HCT116 (cell line): Measurements from ENCODE around the gene RNF175. TPM values are rescaled to one million over a fixed set of nuclear protein-coding genes. Genes with fewer than 3 reads are reported as not detected.

Experiments used
- ATAC-seq: fragments of 200-7000 bp; cut with Tn5 transposase; 2 replicates; pipeline ENCODE4 v1.9.1; 2020; ENCODE audit warnings: mild to moderate bottlenecking, moderate library complexity
- BruUV-seq: library from RNA; stranded (reverse); fragments of 400-500 nt; replicated peaks from 2 replicates; lab custom pipeline; 2021; lab: Mats Ljungman, UMichigan
- CTCF ChIA-PET: fragments of 300-600 bp; sonication (Branson Sonifier 250); formaldehyde crosslinking; loops from one replicate; lab custom pipeline; 2021; ENCODE audit warnings: antibody characterized with exemption; lab: Charles Lee
- POLR2A ChIA-PET: fragments of 300-600, 350-600 bp; sonication (Branson Sonifier 250); formaldehyde crosslinking; loops from one replicate; lab custom pipeline; 2021; ENCODE audit warnings: antibody characterized with exemption; lab: Charles Lee
- RAD21 ChIA-PET, 2 experiments: fragments of 300-600 bp; sonication (Branson Sonifier 250); formaldehyde crosslinking; loops; one replicate each; lab custom pipeline; 2023; ENCODE audit warnings: low total read pairs in 2 of 2; ENCODE audit not compliant: uncharacterized antibody in 2 of 2, unreplicated experiment in 2 of 2, low non-redundant PET in 1 of 2; lab: Charles Lee
- DNase-seq: peaks from one replicate; pipeline ENCODE4 v3.0.0-alpha.2; 2010; ENCODE audit warnings: low read depth, low spot score
- H2AFZ ChIP-seq: fragments of 200-600 bp; shearing (Covaris generic), sonication (generic); 2 replicates; pipeline ENCODE4 v1.6.1; 2017; ENCODE audit warnings: low read depth, mixed run types, mixed read lengths, antibody characterized with exemption, low read length; ENCODE audit not compliant: poor library complexity, severe bottlenecking
- H3K27ac ChIP-seq: 2 replicates; pipeline ENCODE4 v1.5.1; 2012; ENCODE audit warnings: low read depth, low read length
- H3K27me3 ChIP-seq: fragments of 200-600 bp; sonication (generic); 2 replicates; pipeline ENCODE4 v1.6.1; 2016; ENCODE audit warnings: mixed run types, low read length, mixed read lengths; ENCODE audit not compliant: insufficient read depth
- H3K36me3 ChIP-seq, 2 experiments: fragments of 200-500 bp in 1 of 2; fragments of 200-600 bp in 1 of 2; sonication (Bioruptor generic) in 1 of 2; sonication (generic) in 1 of 2; 2 replicates each; pipeline versions ENCODE4 v1.5.1 to v1.6.1; 2014 to 2016; ENCODE audit warnings: low read length in 2 of 2, inconsistent platforms in 1 of 2, mixed read lengths in 1 of 2, mixed run types in 1 of 2; ENCODE audit not compliant: insufficient read depth in 2 of 2, control insufficient read depth in 1 of 2
- H3K4me1 ChIP-seq, 2 experiments: fragments of 200-600 bp in 1 of 2; sonication (generic) in 1 of 2; 2 replicates each; pipeline versions ENCODE4 v1.5.1 to v1.6.1; 2012 to 2017; ENCODE audit warnings: low read length in 2 of 2, inconsistent platforms in 1 of 2, mild to moderate bottlenecking in 1 of 2, mixed read lengths in 1 of 2, mixed run types in 1 of 2, moderate library complexity in 1 of 2; ENCODE audit not compliant: insufficient read depth in 2 of 2, control insufficient read depth in 1 of 2
- H3K4me2 ChIP-seq: fragments of 200-600 bp; sonication (generic); 2 replicates; pipeline ENCODE4 v1.6.1; 2017; ENCODE audit warnings: mixed run types, low read length, mixed read lengths
- H3K4me3 ChIP-seq, 2 experiments: fragments of 200-600 bp in 1 of 2; sonication (generic) in 1 of 2; replicated peaks in 1 of 2; 2 replicates each; pipeline ENCODE4 v1.5.1; 2011 to 2016; ENCODE audit warnings: low read length in 2 of 2, control low read depth in 1 of 2, low read depth in 1 of 2, mild to moderate bottlenecking in 1 of 2, mixed read lengths in 1 of 2, mixed run types in 1 of 2
- H3K79me2 ChIP-seq: fragments of 200-600 bp; sonication (generic); 2 replicates; pipeline ENCODE4 v1.6.1; 2017; ENCODE audit warnings: mild to moderate bottlenecking, mixed run types, low read length, moderate library complexity, mixed read lengths; ENCODE audit not compliant: insufficient read depth
- H3K9ac ChIP-seq: fragments of 200-600 bp; sonication (generic); 2 replicates; pipeline ENCODE4 v1.6.1; 2016; ENCODE audit warnings: low read length, mixed read lengths
- H3K9me2 ChIP-seq: fragments of 200-600 bp; sonication (generic), shearing (Covaris generic); 2 replicates; pipeline ENCODE4 v1.6.1; 2017; ENCODE audit warnings: mixed run types, mild to moderate bottlenecking, moderate library complexity; ENCODE audit not compliant: insufficient read depth
- H3K9me3 ChIP-seq, 2 experiments: fragments of 200-500 bp in 1 of 2; fragments of 200-600 bp in 1 of 2; sonication (Bioruptor generic) in 1 of 2; sonication (generic) in 1 of 2; 2 replicates each; pipeline ENCODE4 v1.6.1; 2014 to 2017; ENCODE audit warnings: low read length in 2 of 2, mixed read lengths in 2 of 2, inconsistent platforms in 1 of 2, low read depth in 1 of 2, mild to moderate bottlenecking in 1 of 2, mixed run types in 1 of 2, moderate library complexity in 1 of 2; ENCODE audit not compliant: control insufficient read depth in 1 of 2, insufficient read depth in 1 of 2
- H4K20me1 ChIP-seq: fragments of 200-600 bp; sonication (generic), shearing (Covaris generic); 2 replicates; pipeline ENCODE4 v1.6.1; 2017; ENCODE audit warnings: mixed run types, mild to moderate bottlenecking, moderate library complexity; ENCODE audit not compliant: insufficient read depth
- CBX3 ChIP-seq: IDR thresholded peaks from 2 replicates; pipeline ENCODE4 v1.6.1; 2012; ENCODE audit warnings: low read depth
- CEBPB ChIP-seq: IDR thresholded peaks from 2 replicates; pipeline ENCODE4 v1.6.1; 2012; ENCODE audit warnings: low read depth
- EGR1 ChIP-seq: IDR thresholded peaks from 2 replicates; pipeline ENCODE4 v1.6.1; 2012; ENCODE audit warnings: low read depth
- ELF1 ChIP-seq: IDR thresholded peaks from 2 replicates; pipeline ENCODE4 v1.6.1; 2012; ENCODE audit warnings: low read depth, borderline replicate concordance
- EZH2phosphoT487 ChIP-seq: fragments of 200-600 bp; IDR thresholded peaks from 2 replicates; pipeline ENCODE4 v1.6.1; 2018; ENCODE audit warnings: antibody characterized with exemption, borderline replicate concordance
- FOSL1 ChIP-seq: IDR thresholded peaks from 2 replicates; pipeline ENCODE4 v1.6.1; 2012; ENCODE audit warnings: low read depth
- POLR2A ChIP-seq: IDR thresholded peaks from 2 replicates; pipeline ENCODE4 v1.7.0; 2011; ENCODE audit warnings: borderline replicate concordance; ENCODE audit not compliant: insufficient read depth, insufficient read length; ENCODE audit errors: extremely low read depth
- RAD21 ChIP-seq: IDR thresholded peaks from 2 replicates; pipeline ENCODE4 v1.6.1; 2012; ENCODE audit warnings: low read depth, mild to moderate bottlenecking
- SIN3A ChIP-seq: IDR thresholded peaks from 2 replicates; pipeline ENCODE4 v1.6.1; 2012; ENCODE audit warnings: low read depth
- SP1 ChIP-seq: IDR thresholded peaks from 2 replicates; pipeline ENCODE4 v1.6.1; 2012; ENCODE audit warnings: low read depth
- SRF ChIP-seq: IDR thresholded peaks from 2 replicates; pipeline ENCODE4 v1.6.1; 2012; ENCODE audit warnings: low read depth
- TCF7L2 ChIP-seq: IDR thresholded peaks from 2 replicates; pipeline ENCODE4 v1.7.0; 2011; ENCODE audit warnings: borderline replicate concordance, inconsistent platforms; ENCODE audit not compliant: insufficient read depth, insufficient read length; ENCODE audit errors: extremely low read depth
- YY1 ChIP-seq: IDR thresholded peaks from 2 replicates; pipeline ENCODE4 v1.6.1; 2011; ENCODE audit warnings: low read length, low read depth, moderate library complexity, mild to moderate bottlenecking; ENCODE audit not compliant: insufficient replicate concordance; ENCODE audit errors: extremely low read depth
- ZNF274 ChIP-seq: fragments of 200-500 bp; sonication (Bioruptor generic); IDR thresholded peaks from 2 replicates; pipeline ENCODE4 v1.6.1; 2014; ENCODE audit warnings: mild to moderate bottlenecking, low read depth, low read length, inconsistent platforms
- intact Hi-C: fragments of 100-400 bp; cut with micrococcal nuclease; formaldehyde crosslinking; loops from 2 replicates; pipeline ENCODE4 v1.10.0; 2022
- total RNA-seq: library from RNA; stranded (reverse); gene quantifications from one replicate; pipeline ENCODE4 v1.2.1, GENCODE V29; 2021; ENCODE audit not compliant: unreplicated experiment
- TF ChIP-seq, protein P1 (sequence below): IDR thresholded peaks from 2 replicates; pipeline ENCODE4 v1.6.1; 2012
- TF ChIP-seq, protein P2 (sequence below), 3 experiments: fragments of 200-600 bp in 1 of 3; sonication (generic) in 1 of 3; IDR thresholded peaks in 2 of 3; conservative IDR thresholded peaks in 1 of 3; 2 replicates each; pipeline ENCODE4 v1.5.1; 2012 to 2017; ENCODE audit warnings: low read depth in 2 of 3, low read length in 2 of 3, antibody characterized with exemption in 1 of 3, borderline replicate concordance in 1 of 3, control low read depth in 1 of 3, mild to moderate bottlenecking in 1 of 3, mixed read lengths in 1 of 3, mixed run types in 1 of 3, moderate library complexity in 1 of 3; ENCODE audit not compliant: insufficient read depth in 1 of 3
- TF ChIP-seq, protein P3 (sequence below): IDR thresholded peaks from 2 replicates; pipeline ENCODE4 v1.6.1; 2011; ENCODE audit warnings: mild to moderate bottlenecking, low read length, moderate library complexity; ENCODE audit not compliant: insufficient replicate concordance; ENCODE audit errors: extremely low read depth
- TF ChIP-seq, protein P4 (sequence below): IDR thresholded peaks from 2 replicates; pipeline ENCODE4 v1.6.1; 2012; ENCODE audit warnings: low read depth
- TF ChIP-seq, protein P5 (sequence below): IDR thresholded peaks from 2 replicates; pipeline ENCODE4 v1.6.1; 2012

Gene RNF175
- total RNA-seq, 1 experiment from 2014 or later, result not detected

DNA sequence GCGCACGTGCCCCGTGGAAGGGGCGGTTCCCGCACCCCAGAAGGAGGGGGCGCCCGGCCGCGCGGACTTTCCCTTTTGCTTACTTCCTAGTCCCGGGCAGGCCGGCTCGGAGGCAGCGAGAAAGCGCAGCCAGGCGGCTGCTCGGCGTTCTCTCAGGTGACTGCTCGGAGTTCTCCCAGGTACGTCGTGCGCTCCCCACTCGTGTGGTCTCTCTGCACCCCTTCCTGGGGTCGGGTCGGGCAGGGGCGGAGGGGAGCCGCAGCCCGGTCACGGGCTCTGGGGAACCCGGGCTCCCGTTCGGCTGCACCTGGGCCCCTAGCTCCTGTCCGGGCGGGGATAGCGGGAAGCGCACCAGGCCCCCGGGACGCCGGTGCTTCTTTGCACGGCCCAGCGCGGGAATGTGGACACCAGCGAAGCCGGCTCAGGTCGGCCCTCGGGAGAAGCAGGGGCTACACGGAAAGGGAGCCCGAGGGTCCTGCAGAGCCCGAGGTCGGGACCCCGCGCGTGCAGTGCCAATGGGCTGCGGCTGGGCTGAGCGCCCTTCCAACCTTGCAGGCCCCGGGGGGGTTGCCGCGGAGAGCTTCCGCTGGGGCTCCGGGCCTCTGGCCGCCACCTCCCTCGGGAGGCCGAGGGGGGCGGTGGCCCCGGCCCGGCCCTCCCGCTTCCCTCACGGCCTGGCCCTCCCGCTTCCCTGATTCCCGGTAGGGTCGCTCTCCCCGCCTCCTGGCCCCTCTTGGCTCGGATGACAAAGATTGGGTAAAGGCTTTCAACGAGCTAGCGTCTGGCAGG is 75.4 kb downstream of the RNF175 start, which contains the start of gene TLR2:
Gene TLR2, plus strand, starts transcription at position 99 of the 789 bp plus-strand sequence. CDS start 18,628 bp downstream, outside the sequence.
- BruUV-seq, result no TSS peak
- Histone ChIP-seq H3K4me2 (no peak within 1 kb of the TSS), H3K36me3 (no peaks in the 10 kb centered on the region), H4K20me1 (no peaks in the 10 kb centered on the region), H3K4me1 (no peaks in the 10 kb centered on the region), H2AFZ (no peak within 1 kb of the TSS), H3K9ac (no peak within 1 kb of the TSS), H3K4me3 (no peak within 1 kb of the TSS), H3K79me2 (no peaks in the 10 kb centered on the region), H3K27me3 (no peaks in the 10 kb centered on the region), H3K27ac (no peak within 1 kb of the TSS), H3K9me3 (peaks cover 0 to 13% of the 10 kb centered on the region in 2 experiments; a peak in 2 of 4 replicates), H3K9me2 (no peaks in the 10 kb centered on the region)
- ATAC-seq, result no peak
- ChIA-PET POLR2A (no interaction called here), CTCF (no interaction called here), RAD21 (no interaction called here)
- no peak for TF ChIP-seq ELF1
- no peak for TF ChIP-seq YY1
- no peak for TF ChIP-seq SP1
- TF ChIP-seq, protein P1, sequence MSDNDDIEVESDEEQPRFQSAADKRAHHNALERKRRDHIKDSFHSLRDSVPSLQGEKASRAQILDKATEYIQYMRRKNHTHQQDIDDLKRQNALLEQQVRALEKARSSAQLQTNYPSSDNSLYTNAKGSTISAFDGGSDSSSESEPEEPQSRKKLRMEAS, result no peak
- TF ChIP-seq POLR2A, result no peak
- no peak for TF ChIP-seq CEBPB
- TF ChIP-seq CBX3, result no peak
- TF ChIP-seq SIN3A, result no peak
- TF ChIP-seq TCF7L2, result no peak
- TF ChIP-seq, protein P2, sequence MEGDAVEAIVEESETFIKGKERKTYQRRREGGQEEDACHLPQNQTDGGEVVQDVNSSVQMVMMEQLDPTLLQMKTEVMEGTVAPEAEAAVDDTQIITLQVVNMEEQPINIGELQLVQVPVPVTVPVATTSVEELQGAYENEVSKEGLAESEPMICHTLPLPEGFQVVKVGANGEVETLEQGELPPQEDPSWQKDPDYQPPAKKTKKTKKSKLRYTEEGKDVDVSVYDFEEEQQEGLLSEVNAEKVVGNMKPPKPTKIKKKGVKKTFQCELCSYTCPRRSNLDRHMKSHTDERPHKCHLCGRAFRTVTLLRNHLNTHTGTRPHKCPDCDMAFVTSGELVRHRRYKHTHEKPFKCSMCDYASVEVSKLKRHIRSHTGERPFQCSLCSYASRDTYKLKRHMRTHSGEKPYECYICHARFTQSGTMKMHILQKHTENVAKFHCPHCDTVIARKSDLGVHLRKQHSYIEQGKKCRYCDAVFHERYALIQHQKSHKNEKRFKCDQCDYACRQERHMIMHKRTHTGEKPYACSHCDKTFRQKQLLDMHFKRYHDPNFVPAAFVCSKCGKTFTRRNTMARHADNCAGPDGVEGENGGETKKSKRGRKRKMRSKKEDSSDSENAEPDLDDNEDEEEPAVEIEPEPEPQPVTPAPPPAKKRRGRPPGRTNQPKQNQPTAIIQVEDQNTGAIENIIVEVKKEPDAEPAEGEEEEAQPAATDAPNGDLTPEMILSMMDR (IDR thresholded peaks at IDR 0.05 in 2 of 3, conservative IDR thresholded peaks at IDR 0.05 in 1 of 3; ENCODE audit: borderline replicate concordance in 1 of 3, insufficient read depth in 1 of 3, low read depth in 2 of 3, low read length in 2 of 3), result no peak
- TF ChIP-seq SRF, result no peak
- TF ChIP-seq ZNF274, result no peak
- TF ChIP-seq EGR1, result no peak
- TF ChIP-seq RAD21, result no peak
- TF ChIP-seq, protein P3, sequence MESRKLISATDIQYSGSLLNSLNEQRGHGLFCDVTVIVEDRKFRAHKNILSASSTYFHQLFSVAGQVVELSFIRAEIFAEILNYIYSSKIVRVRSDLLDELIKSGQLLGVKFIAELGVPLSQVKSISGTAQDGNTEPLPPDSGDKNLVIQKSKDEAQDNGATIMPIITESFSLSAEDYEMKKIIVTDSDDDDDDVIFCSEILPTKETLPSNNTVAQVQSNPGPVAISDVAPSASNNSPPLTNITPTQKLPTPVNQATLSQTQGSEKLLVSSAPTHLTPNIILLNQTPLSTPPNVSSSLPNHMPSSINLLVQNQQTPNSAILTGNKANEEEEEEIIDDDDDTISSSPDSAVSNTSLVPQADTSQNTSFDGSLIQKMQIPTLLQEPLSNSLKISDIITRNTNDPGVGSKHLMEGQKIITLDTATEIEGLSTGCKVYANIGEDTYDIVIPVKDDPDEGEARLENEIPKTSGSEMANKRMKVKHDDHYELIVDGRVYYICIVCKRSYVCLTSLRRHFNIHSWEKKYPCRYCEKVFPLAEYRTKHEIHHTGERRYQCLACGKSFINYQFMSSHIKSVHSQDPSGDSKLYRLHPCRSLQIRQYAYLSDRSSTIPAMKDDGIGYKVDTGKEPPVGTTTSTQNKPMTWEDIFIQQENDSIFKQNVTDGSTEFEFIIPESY, result no peak
- TF ChIP-seq EZH2phosphoT487, result no peak
- TF ChIP-seq, protein P4, sequence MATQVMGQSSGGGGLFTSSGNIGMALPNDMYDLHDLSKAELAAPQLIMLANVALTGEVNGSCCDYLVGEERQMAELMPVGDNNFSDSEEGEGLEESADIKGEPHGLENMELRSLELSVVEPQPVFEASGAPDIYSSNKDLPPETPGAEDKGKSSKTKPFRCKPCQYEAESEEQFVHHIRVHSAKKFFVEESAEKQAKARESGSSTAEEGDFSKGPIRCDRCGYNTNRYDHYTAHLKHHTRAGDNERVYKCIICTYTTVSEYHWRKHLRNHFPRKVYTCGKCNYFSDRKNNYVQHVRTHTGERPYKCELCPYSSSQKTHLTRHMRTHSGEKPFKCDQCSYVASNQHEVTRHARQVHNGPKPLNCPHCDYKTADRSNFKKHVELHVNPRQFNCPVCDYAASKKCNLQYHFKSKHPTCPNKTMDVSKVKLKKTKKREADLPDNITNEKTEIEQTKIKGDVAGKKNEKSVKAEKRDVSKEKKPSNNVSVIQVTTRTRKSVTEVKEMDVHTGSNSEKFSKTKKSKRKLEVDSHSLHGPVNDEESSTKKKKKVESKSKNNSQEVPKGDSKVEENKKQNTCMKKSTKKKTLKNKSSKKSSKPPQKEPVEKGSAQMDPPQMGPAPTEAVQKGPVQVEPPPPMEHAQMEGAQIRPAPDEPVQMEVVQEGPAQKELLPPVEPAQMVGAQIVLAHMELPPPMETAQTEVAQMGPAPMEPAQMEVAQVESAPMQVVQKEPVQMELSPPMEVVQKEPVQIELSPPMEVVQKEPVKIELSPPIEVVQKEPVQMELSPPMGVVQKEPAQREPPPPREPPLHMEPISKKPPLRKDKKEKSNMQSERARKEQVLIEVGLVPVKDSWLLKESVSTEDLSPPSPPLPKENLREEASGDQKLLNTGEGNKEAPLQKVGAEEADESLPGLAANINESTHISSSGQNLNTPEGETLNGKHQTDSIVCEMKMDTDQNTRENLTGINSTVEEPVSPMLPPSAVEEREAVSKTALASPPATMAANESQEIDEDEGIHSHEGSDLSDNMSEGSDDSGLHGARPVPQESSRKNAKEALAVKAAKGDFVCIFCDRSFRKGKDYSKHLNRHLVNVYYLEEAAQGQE, result no peak
- TF ChIP-seq, protein P5, sequence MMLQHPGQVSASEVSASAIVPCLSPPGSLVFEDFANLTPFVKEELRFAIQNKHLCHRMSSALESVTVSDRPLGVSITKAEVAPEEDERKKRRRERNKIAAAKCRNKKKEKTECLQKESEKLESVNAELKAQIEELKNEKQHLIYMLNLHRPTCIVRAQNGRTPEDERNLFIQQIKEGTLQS, result no peak
- no peak for TF ChIP-seq FOSL1
- no peak for DNase-seq
- intact Hi-C loops, result no loop called here
